GM21786 (cell line): ENCODE results near the gene RBM48.
"Not testable (repeated sequence)": the region's sequence is repeated elsewhere in the genome, so short reads cannot be mapped to it uniquely, and the experiment has no call there.

ENCODE experiments used
- ATAC-seq: cut with Tn5 transposase; IDR thresholded peaks from one replicate; pipeline ENCODE4 v1.9.1; 2021; ENCODE audit not compliant: unreplicated experiment

Gene RBM48

DNA sequence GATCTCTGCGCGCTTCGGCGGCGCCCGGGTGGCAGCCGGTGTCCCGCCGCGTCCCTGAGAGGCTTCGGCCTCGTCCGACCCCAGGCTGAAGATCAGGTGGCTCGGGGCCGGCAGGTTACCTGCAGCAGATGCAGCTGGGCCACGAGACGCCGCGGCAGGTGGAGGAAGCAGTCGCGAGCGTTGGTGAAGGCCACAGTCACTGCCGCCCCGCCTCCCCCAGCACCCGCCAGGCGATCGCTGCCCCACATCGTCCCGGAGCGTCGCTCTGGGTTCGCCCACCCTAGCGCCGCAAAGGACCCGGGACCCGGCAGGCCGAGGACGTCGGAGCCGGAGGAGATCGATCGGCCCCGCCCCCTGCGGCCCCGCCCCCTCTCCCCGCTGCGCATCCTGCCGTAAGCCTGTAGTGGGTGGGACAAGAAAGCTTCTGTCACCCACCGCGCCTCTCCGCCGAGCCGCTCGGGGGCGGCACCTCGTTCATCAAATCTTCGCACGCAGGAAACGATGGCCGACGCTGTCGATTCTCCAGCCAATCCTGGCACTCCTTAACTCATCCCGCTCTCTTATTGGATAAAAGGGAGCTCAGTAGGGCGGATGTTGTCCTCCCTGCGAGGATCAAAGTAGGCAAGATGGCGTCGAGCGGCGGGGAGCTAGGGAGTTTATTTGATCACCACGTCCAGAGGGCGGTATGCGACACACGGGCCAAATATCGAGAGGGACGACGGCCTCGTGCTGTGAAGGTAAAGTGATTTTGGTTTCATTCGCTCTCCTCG is at the start of gene RBM48, which contains the start of gene PEX1:
Gene RBM48 (plus strand): TSS at position 608 of the 770 bp plus-strand sequence. CDS start 19 bp downstream, at position 627.
Gene PEX1 (minus strand): TSS at position 333 of the 770 bp plus-strand sequence. CDS start 85 bp downstream, at position 248.
- peak; percentile 96 for ATAC-seq

GRCh38 chr7:92479146-92479545 is 49.4 kb upstream of the RBM48 start:
- ATAC-seq: not testable (repeated sequence)

DNA sequence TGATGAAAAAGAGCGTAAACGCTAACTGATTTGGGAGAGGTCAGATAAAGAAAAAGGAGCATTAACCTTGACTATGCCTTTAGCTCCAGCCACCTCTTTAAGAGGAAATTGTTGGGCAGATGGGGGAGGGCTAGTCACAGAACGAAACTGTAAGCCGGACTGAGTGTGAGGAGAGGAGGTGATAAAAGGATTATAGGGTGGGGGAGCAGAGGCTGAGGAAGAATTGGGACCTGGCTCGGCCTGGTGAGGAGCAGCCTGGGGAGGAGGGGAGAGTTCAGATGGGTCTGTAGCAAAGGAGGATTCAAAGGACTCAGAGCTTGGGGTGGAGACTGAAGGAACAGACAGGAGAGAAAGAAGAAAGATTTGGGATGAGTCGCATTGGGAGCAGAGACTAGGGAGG is 45.0 kb upstream of the RBM48 start:
- not testable (repeated sequence) for ATAC-seq

DNA sequence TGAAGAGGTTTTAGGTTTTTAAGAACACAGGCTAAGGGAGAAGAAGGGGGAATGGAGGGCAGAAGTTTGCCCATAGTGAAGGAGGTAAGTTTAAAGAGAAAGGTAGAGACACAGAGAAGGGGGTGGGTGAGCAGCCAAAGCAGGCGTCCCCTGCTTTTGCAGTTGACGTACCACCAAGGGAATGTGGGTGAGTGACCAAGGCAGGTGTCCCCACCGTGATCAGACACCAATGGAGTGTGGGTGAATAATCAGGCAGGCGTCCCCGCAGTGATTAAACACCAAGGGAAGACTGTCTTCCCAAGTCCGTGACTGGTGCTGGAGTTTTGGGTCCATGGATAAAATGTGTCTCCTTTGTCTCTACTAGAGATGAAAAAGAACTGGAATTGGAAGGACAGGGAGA is 44.4 kb upstream of the RBM48 start:
- ATAC-seq: not testable (repeated sequence)

GRCh38 chr7:92485267-92485892 is 43.2 kb upstream of the RBM48 start:
- no peak for ATAC-seq

DNA sequence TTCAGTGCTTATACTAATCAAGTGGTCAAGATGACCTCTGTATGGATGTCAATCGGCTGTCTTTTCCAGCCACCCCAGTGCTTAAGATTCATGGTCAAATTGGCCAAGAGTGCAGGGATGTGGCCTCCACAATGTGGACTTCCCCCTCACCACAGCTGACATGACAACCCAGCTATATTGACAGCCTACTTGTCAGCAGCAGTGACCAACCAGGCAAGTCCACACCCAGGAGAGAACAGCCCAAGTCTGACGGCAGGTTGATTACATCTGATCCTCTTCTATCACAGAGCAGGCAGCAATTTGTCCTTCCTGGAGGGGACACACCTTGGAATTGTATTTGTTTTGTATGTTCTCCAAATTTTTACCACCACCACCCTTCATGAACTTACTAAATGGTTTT is 42.6 kb upstream of the RBM48 start:
- no peak for ATAC-seq

DNA sequence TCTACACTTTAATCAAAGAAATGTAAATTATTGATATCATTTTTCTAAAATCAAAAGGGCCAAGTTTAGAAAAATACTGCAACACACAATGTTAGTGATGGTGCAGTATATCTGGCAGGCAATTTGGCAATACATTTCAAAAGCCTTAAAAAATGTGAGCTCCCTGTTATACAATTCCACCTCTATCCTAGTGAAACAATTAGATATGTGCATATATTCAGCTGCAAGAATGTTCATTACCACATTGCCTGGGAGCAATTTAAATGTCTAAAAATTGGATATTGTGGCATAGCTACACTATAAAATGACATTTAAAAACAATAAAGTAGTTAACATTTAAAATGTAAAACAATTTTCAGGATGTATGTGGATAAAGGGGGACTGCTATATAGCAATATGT is 40.8 kb upstream of the RBM48 start:
- no peak for ATAC-seq

- no peak for ATAC-seq
These were observed 39.0 kb upstream of the RBM48 start for GRCh38 chr7:92489634-92490033.

GRCh38 chr7:92496876-92497275 is 31.7 kb upstream of the RBM48 start:
- ATAC-seq: no peak

DNA sequence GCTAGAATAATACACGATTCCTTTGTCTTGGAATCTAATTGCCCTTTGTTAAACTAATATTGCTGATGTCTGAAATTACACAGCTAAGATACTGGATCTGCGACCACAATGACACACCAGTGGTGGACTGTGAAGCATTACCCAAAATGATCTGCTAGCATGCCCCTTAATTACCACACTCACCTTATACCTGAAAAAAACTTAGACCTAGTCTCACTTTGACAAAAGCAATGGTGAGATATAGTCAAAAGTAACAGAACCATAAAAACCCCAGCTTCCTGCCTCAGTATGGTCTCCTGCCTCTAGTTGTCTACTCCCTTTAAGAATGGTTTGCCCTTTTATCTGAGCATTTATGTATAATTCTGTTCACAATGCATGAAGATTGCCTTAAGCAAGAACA is 30.0 kb upstream of the RBM48 start:
- no peak for ATAC-seq

DNA sequence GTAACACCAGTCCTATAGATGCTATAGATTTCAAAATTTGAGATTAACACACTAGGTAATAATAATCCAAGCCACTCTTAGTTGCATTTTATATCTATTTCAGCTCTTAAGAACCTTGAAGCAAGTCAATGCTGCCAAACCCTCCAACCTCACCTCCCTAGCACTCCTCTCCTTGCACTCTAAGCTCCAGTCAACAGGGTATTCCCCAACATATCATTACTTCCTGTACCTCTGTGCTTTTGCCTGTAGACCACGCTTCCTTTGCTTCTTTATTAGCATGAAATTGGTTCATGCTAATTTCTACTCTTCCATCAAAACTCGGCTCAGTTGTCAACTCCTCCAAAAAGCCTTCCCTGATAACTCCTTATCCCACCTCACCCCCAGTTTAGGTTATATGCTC is 24.8 kb upstream of the RBM48 start:
- ATAC-seq: no peak

DNA sequence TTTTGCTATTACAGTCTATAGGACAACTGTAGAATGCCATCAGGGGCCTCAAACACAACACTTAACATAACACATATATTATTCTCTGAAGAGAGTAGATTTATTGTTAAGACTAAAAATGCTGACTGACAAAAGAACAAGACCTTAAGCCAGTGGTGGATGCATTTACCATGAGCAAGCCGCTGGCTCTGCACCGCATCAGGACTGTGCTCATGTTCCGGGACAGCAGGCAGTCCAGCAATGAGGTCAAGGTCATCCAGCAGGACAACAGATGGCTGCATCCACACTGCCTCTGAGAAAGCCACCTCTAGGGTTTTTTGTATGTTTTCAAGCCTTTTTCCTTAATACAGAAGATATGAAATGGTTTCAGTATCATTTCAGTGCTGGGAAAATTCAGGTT is 24.0 kb upstream of the RBM48 start:
- ATAC-seq: no peak

DNA sequence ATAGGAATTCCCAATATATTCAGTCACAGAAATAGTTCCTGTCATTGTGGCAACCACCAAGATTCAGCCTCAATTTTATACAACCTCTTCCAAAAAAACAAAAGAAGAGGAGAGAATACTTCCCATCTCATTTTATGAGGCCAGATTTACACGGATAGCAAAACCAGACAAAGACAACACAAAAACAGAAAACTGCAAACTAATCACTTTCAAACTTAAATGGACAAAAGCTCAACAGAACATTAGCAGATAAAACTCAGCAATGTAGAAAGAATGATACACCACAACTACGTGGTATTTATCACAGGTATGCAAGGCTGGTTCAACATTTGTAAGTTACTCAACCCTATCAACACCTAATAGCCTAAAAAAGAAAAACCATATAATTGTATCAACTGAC is 22.2 kb upstream of the RBM48 start:
- ATAC-seq: no peak

DNA sequence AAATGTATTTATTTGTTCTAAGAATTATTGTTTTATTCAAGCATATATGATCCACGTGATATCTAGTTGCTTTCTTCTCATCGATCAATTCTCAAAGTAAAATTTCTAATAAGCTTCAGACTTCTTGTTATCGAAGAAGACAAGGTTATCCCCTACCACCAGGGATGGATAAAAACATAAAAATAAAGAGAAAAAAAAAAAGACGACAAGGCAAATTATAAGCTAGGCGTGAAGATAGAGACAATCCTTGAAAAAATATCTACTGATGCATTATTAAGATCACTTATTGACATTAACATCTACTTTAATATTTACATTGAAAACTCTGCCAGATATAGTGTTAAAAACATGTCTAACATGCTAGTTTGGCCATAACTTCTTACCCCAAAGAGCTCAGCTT is 19.6 kb upstream of the RBM48 start:
- ATAC-seq: no peak

DNA sequence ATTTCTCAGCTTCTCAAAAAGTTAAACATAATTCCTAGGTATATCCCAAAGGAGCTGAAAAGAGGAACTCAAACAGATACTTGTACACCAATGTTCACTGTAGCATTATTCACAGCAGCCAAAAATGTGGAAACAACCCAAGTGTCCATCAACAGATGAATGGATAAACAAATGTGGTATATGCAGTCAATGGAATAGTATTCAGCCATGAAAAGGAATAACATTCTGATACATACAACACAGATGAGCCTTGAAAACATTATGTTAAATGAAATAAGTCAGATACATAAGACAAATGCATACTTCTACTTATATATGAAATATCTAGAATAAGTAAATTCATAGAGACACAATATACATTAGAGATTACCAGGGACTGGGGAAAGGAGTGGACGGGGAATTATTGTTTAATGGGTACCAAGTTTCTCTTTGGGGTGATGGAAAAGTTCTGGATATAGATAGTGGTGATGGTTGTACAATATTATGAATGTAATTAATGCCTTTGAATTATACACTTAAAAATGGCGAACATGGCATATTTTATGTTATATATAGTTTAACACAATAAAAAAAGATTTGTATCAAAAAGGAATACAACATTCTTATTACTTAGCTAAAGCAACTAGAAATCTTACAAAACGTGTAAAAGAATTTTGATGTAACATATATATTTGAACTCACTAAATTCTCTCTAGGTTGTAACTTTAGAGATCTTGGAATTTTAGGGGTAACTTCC is 15.3 kb upstream of the RBM48 start:
- ATAC-seq: no peak

GRCh38 chr7:92517631-92518030 is 11.0 kb upstream of the RBM48 start:
- no peak for ATAC-seq

GRCh38 chr7:92520024-92520423 is 8.6 kb upstream of the RBM48 start:
- ATAC-seq: no peak

DNA sequence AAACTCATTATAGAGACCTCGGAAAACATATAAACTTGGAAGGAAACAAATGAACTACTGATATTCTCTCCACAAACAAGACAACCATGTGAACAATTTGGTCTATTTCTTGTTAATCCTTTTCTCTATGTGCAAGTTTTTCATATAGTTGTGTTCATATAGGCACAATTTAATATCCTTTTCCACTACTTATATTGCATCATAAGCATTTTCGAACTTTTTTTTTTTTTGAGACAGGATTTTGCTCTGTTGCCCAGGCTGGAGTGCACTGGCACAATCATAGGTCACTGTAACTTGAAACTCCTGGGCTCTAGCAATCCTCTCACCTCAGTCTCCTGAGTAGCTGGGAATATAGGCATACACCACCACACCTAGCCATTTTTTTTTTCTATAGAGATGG is 5.5 kb upstream of the RBM48 start:
- ATAC-seq: no peak

DNA sequence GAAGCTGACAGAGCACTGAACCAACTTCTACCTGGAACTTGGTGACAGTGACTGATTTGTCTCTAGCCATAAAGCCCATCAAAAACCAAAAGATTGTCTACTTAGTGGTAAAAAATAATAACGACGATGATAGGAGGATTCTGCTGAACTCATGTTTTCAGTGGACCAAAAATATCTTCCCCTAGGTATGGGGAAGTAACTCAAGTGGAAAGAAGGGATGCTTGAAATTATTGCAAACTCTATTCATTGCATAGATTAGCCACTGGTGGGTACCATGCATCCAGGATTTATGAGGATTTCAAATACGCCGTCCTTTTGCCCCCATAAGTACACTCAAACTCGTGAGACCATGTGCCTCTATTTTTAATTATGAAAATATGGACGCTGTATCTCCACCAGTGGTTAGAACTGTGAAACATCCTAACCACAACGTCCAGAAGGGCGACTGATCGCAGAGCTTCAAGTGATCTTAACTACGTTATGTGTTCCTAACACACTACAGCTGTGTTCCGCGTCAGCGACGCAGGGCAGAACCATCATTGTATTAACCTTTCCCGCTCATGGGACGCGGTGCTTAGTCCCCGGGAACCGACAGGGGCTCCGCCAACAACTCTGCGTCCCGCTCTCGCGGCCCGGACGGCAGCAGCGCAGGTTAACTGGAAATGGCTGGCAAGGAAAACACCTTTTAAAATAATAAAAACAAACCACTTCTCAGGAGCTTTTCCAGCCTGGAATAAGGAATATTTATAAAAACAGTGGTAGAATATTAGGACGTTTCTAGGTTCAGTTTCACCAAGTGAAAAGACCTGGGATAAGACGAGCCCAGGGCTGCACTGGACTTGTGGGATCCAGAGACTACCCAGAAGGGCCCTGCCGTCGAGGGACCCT is 1.1 kb upstream of the RBM48 start:
- peak; percentile 27 for ATAC-seq

DNA sequence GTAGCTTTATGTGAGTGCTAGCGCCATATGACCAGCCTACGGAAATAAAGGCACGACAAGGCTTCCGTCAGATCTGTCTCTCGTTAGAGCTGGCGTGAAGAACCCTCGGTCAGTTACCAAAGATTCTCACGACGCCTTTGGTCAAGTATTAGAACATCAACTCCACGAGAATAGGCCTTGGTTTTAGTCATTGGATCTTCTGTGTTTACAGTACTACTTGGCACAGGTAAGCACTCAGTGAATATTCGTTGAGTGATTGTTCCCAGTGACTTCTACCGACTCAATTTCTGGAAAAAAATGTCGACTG is 316 bp downstream of the RBM48 start:
- ATAC-seq: no peak

DNA sequence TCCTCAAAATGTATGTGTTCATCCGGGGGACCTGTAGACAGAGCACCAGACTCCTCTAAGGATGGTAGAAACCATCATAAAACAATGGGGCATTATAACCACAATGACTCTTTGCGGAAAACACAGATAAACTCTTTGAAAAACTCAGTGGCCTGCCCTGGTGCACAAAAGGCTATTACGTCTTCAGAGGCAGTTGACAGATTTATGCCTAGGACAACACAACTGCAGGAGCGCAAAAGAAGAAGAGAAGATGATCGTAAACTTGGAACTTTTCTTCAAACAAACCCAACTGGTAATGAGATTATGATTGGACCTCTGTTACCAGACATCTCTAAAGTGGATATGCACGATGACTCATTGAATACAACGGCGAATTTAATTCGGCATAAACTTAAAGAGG is 6.0 kb downstream of the RBM48 start:
- ATAC-seq: no peak
